Measurements from ENCODE around the gene LTBP2. TPM values are rescaled to one million over a fixed set of nuclear protein-coding genes. Genes with fewer than 3 reads are reported as not detected.

LTBP2 gene
- total RNA-seq, 1 donor from 2014 or later: 2.9 TPM

- TF ChIP-seq CTCF (IDR thresholded peaks at IDR 0.05; ENCODE audit: unreplicated experiment): no peak
- no peak for DNase-seq (ENCODE audit: low spot score in 2 of 2, unreplicated experiment in 2 of 2)
- Mint-ChIP-seq H3K4me1 (peaks cover 5% of the 10 kb centered on the region), H3K4me3 (no peak overlapping the region), H3K9me3 (no peaks in the 10 kb centered on the region), H3K27ac (no peak overlapping the region), H3K27me3 (ENCODE audit: low read depth) (no peaks in the 10 kb centered on the region), H3K36me3 (no peaks in the 10 kb centered on the region)
Measured at GRCh38 chr14:74593241-74593953, 18.6 kb downstream of the LTBP2 start.

GRCh38 chr14:74592476-74593201 lies 19.4 kb downstream of the LTBP2 start:
- no peaks in the 10 kb centered on the region for H3K27me3 Mint-ChIP-seq (ENCODE audit: low read depth)
- DNase-seq (ENCODE audit: low spot score in 2 of 2, unreplicated experiment in 2 of 2): no peak
- H3K27ac Mint-ChIP-seq: no peak overlapping the region
- no peaks in the 10 kb centered on the region for H3K36me3 Mint-ChIP-seq
- no peaks in the 10 kb centered on the region for H3K9me3 Mint-ChIP-seq
- TF ChIP-seq CTCF (IDR thresholded peaks at IDR 0.05; ENCODE audit: unreplicated experiment): no peak
- no peak overlapping the region for H3K4me3 Mint-ChIP-seq
- H3K4me1 Mint-ChIP-seq: peaks cover 5% of the 10 kb centered on the region

DNA sequence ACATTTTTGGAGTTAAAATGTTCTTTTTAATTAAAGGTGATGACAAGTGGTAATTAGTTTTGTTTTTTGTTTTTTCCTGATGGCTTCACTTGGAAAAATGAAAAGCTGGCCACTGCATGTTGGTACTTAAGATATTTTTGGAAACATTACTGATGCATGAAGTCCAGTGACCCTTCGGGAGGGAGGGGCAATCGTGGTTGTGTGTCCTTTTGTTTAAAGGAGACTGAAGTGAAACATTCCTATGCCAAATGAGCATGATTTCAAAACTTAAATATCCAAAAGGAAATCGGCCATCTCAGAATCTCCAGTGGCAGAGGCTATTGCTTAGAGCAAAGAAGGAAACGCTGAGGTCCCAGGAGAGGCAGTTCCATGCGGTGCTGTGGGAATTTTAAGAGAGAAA lies 20.1 kb downstream of the LTBP2 start:
- Mint-ChIP-seq H3K9me3 (no peaks in the 10 kb centered on the region), H3K27me3 (ENCODE audit: low read depth) (no peaks in the 10 kb centered on the region), H3K27ac (no peak overlapping the region), H3K36me3 (no peaks in the 10 kb centered on the region), H3K4me1 (peaks cover 5% of the 10 kb centered on the region), H3K4me3 (no peak overlapping the region)
- DNase-seq (ENCODE audit: low spot score in 2 of 2, unreplicated experiment in 2 of 2): no peak
- no peak for TF ChIP-seq CTCF (IDR thresholded peaks at IDR 0.05; ENCODE audit: unreplicated experiment)

- no peak for TF ChIP-seq CTCF (IDR thresholded peaks at IDR 0.05; ENCODE audit: unreplicated experiment)
- Mint-ChIP-seq H3K27me3 (ENCODE audit: low read depth) (no peaks in the 10 kb centered on the region), H3K9me3 (no peaks in the 10 kb centered on the region), H3K36me3 (no peaks in the 10 kb centered on the region), H3K4me3 (no peak overlapping the region), H3K27ac (no peak overlapping the region), H3K4me1 (peaks cover 5% of the 10 kb centered on the region)
- DNase-seq (ENCODE audit: low spot score in 2 of 2, unreplicated experiment in 2 of 2): no peak
Measured at GRCh38 chr14:74591394-74591793, 20.6 kb downstream of the LTBP2 start.

GRCh38 chr14:74589291-74589879 lies 22.7 kb downstream of the LTBP2 start:
- no peak for TF ChIP-seq CTCF (IDR thresholded peaks at IDR 0.05; ENCODE audit: unreplicated experiment)
- no peaks in the 10 kb centered on the region for H3K4me1 Mint-ChIP-seq

More at GRCh38 chr14:74589291-74589879, 22.7 kb downstream of the LTBP2 start:
- H3K27me3 Mint-ChIP-seq (ENCODE audit: low read depth): no peaks in the 10 kb centered on the region
- no peaks in the 10 kb centered on the region for H3K36me3 Mint-ChIP-seq
- DNase-seq (ENCODE audit: low spot score in 2 of 2, unreplicated experiment in 2 of 2): no peak
- H3K4me3 Mint-ChIP-seq: no peak overlapping the region
- no peak overlapping the region for H3K27ac Mint-ChIP-seq
- H3K9me3 Mint-ChIP-seq: no peaks in the 10 kb centered on the region

Data from mesothelial cell of epicardium (in vitro differentiated cells).